Lower lobe of right lung (tissue), 2 donors: ENCODE results near the gene SPRYD7. TPM values are rescaled to one million over a fixed set of nuclear protein-coding genes. Genes with fewer than 3 reads are reported as not detected.

Source experiments
- ATAC-seq, 2 donors: fragments of 200-7000 bp; cut with Tn5 transposase; one replicate each; pipeline ENCODE4 v1.9.1; 2020 to 2022; ENCODE audit warnings: mild to moderate bottlenecking in 2 of 2, moderate library complexity in 2 of 2
- DNase-seq: peaks from one replicate; pipeline ENCODE4 v3.0.0-alpha.2; 2020
- H3K27ac ChIP-seq: fragments of 200-600 bp; one replicate; pipeline ENCODE4 v1.8.0; 2022
- H3K27me3 ChIP-seq: fragments of 200-600 bp; one replicate; pipeline ENCODE4 v1.8.0; 2022; ENCODE audit warnings: low read depth
- H3K36me3 ChIP-seq: fragments of 200-600 bp; one replicate; pipeline ENCODE4 v1.8.0; 2022; ENCODE audit warnings: mild to moderate bottlenecking
- H3K4me1 ChIP-seq: fragments of 200-600 bp; one replicate; pipeline ENCODE4 v1.8.0; 2022
- H3K4me3 ChIP-seq: fragments of 200-600 bp; one replicate; pipeline ENCODE4 v1.8.0; 2022; ENCODE audit warnings: mild to moderate bottlenecking
- H3K9me3 ChIP-seq: fragments of 200-600 bp; one replicate; pipeline ENCODE4 v1.8.0; 2022
- CTCF ChIP-seq: fragments of 200-600 bp; IDR thresholded peaks from one replicate; pipeline ENCODE4 v1.8.0; 2022; ENCODE audit warnings: antibody characterized with exemption, mild to moderate bottlenecking
- intact Hi-C: fragments of 100-400 bp; cut with DNase I; formaldehyde crosslinking; loops from one replicate; pipeline ENCODE4 v1.11.0; 2022
- total RNA-seq: library from RNA; stranded (reverse); fragmentation: NEBNext Ultra II Directional; extraction: Animal tissue kit (Norgen Biotek cat#: 25700); gene quantifications from one replicate; pipeline ENCODE4 v1.2.1, GENCODE V29; 2021
- donor health status: DM: no; HTN: yes; CAD: no; lungs with severe emphysema.

Gene SPRYD7
- total RNA-seq, 1 donor from 2014 or later, result 11.4 TPM

GRCh38 chr13:49975826-49976225, 39.7 kb upstream of the SPRYD7 start:
- DNase-seq (no peak), ATAC-seq (no peak)
- TF ChIP-seq CTCF, result no peak
- intact Hi-C loops, result no loop called here
- no peaks in the 10 kb centered on the region for H3K4me1 ChIP-seq
- H3K27me3 ChIP-seq, result no peaks in the 10 kb centered on the region
- H3K4me3 ChIP-seq, result no peak overlapping the region
- no peaks in the 10 kb centered on the region for H3K9me3 ChIP-seq
- H3K27ac ChIP-seq, result no peak overlapping the region
- no peaks in the 10 kb centered on the region for H3K36me3 ChIP-seq

GRCh38 chr13:49972709-49973108, 36.6 kb upstream of the SPRYD7 start:
- intact Hi-C loops, result no loop called here
- no peak overlapping the region for H3K4me3 ChIP-seq
- H3K27me3 ChIP-seq, result no peaks in the 10 kb centered on the region
- H3K9me3 ChIP-seq, result no peaks in the 10 kb centered on the region
- H3K4me1 ChIP-seq, result no peaks in the 10 kb centered on the region
- ATAC-seq, result peak in 1 of 2 donors; percentile 49
- TF ChIP-seq CTCF, result no peak
- no peak for DNase-seq
- no peak overlapping the region for H3K27ac ChIP-seq
- no peaks in the 10 kb centered on the region for H3K36me3 ChIP-seq

- DNase-seq (no peak), ATAC-seq (no peak)
- H3K4me3 ChIP-seq, result no peak overlapping the region
- no peaks in the 10 kb centered on the region for H3K36me3 ChIP-seq
- intact Hi-C loops, result no loop called here
- no peaks in the 10 kb centered on the region for H3K27me3 ChIP-seq
- peaks cover 3% of the 10 kb centered on the region for H3K9me3 ChIP-seq
- no peaks in the 10 kb centered on the region for H3K4me1 ChIP-seq
- no peak overlapping the region for H3K27ac ChIP-seq
- no peak for TF ChIP-seq CTCF
Observed at GRCh38 chr13:49967456-49967855, 31.3 kb upstream of the SPRYD7 start.

- H3K27ac ChIP-seq, result no peak overlapping the region
- H3K36me3 ChIP-seq, result no peaks in the 10 kb centered on the region
- no peaks in the 10 kb centered on the region for H3K4me1 ChIP-seq
- DNase-seq (no peak), ATAC-seq (no peak)
- intact Hi-C loops, result no loop called here
- no peak overlapping the region for H3K4me3 ChIP-seq
- TF ChIP-seq CTCF, result no peak
- peaks cover 5% of the 10 kb centered on the region for H3K9me3 ChIP-seq
- H3K27me3 ChIP-seq, result no peaks in the 10 kb centered on the region
Observed at GRCh38 chr13:49958321-49958720, 22.2 kb upstream of the SPRYD7 start.

GRCh38 chr13:49956131-49956530, 20.0 kb upstream of the SPRYD7 start:
- H3K4me3 ChIP-seq, result no peak overlapping the region
- no peaks in the 10 kb centered on the region for H3K36me3 ChIP-seq
- no peak for TF ChIP-seq CTCF
- no peaks in the 10 kb centered on the region for H3K27me3 ChIP-seq
- no peaks in the 10 kb centered on the region for H3K9me3 ChIP-seq
- no peak for DNase-seq
- no peak overlapping the region for H3K27ac ChIP-seq
- no peaks in the 10 kb centered on the region for H3K4me1 ChIP-seq
- no peak for ATAC-seq
- intact Hi-C loops, result no loop called here
